ENCODE measurements around the gene FYN.
A peak's percentile ranks its signal among the peaks of the same experiment; 100 is the strongest.

Gene FYN

GRCh38 chr6:111725446-111726112 lies 147.7 kb downstream of the FYN start:
- no peak for DNase-seq (ENCODE audit: low spot score)

DNA sequence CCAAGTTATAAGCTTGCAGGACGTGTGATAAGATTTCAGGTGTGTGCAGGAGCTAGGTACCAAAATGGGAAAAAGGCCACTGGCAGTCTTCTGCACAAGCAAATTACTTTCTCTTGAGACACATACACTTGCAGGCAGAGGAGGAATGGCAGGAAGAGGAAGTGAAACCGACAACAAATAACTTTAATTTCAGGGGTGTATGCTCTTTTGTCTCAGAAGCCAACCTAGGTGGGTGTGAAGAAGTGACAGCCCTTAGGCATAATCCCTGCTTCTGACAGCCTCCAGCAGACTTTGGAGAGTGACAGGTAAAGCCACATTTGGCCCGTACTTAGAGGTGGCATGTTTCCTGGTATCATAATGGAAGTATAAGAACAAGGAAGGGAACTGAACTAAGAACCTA lies 148.7 kb downstream of the FYN start:
- DNase-seq (ENCODE audit: low spot score): no peak

GRCh38 chr6:111724039-111724438 lies 149.2 kb downstream of the FYN start:
- no peak for DNase-seq (ENCODE audit: low spot score)

- no peak for DNase-seq (ENCODE audit: low spot score)
Measured at GRCh38 chr6:111723412-111723970, 149.8 kb downstream of the FYN start.

GRCh38 chr6:111722179-111722731 lies 151.0 kb downstream of the FYN start:
- DNase-seq (ENCODE audit: low spot score): no peak

DNA sequence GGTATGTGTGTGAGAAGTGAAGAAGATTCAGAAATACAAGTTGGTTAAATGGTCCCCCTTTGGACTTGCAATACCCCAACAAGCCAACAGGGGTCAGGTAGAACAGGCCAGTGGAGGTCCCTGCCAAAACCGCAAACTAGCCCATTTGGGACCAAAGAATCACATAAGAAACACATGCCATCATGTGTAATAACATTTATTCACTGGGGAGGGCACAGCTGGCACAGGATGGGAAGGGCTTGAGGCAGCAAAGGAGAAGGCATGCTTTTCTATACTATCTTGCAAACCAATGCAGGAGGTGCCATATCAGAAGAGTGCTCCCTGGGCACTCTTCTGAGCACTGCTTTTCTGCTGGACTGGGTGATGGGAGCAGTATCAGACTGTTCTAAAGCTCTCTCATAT lies 151.5 kb downstream of the FYN start:
- no peak for DNase-seq (ENCODE audit: low spot score)

DNA sequence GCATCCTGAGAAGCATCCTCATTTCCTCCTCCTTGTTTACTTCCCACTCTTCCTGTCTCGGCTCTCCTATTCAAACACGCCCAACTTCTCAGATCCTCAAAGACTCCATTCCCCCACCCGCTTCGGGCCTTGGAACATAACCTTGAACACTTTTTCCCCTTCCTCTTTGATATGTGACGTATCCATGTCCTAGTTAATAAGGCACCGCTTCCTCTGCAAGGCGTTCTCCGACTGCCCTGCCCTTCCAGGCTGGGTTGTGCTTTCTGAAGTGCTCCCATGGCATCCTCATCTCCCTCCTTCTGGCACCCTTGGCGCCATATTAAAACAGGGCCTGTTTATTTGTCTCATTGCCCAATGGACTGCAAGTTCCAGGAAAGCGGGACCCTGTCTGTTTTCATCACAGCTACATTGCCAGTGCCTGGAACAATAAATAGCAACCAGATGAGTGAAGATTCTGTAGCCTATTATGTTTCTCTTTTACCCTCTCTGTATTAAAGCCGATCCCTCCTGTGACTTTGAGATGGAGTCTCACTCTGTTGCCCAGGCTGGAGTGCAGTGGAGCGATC lies 152.2 kb downstream of the FYN start:
- DNase-seq (ENCODE audit: low spot score): no peak

- DNase-seq (ENCODE audit: low spot score): no peak
Measured at GRCh38 chr6:111718990-111719389, 154.3 kb downstream of the FYN start.

GRCh38 chr6:111718326-111718725 lies 154.9 kb downstream of the FYN start:
- no peak for DNase-seq (ENCODE audit: low spot score)

GRCh38 chr6:111717621-111718020 lies 155.6 kb downstream of the FYN start:
- DNase-seq (ENCODE audit: low spot score): no peak

DNA sequence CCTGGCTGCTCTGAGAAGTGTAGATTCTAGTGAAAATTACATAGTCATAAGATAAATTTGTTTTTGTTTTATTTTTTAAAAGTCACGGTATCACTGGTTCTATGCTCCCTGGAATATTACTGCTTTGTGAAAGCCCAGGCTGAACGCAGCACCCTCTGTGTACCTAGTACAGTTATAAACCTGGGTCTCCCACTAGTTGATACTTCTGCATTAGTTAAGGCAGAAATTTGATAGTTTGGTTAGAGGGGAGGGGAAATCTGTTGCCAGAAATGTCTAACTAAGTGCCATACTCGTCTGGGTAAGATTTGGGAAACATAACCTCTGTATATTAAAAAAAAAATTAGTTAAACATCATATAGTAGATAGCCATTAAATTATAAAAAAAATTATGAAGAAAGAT lies 156.9 kb downstream of the FYN start:
- no peak for DNase-seq (ENCODE audit: low spot score)

DNA sequence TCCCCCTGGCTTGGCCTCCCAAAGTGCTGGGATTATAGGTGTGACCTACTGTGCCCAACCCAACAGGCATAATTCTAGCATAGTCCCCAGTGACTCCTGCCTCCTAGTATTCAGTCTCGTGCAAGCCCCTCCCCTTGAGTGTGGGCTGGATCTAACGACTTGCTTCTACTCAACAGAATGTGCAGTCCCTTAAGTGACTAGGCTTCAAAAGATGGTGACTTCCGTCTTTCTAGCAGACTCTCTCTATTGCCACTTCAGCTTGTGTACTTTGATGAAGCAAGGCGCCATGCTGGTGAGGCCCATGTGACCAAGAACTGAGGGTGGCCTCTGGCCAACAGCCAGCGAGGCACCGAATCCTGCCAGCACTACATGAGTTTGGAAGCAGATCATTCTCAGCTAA lies 157.9 kb downstream of the FYN start:
- no peak for DNase-seq (ENCODE audit: low spot score)

- DNase-seq (ENCODE audit: low spot score): no peak
Measured at GRCh38 chr6:111714416-111715270, 158.6 kb downstream of the FYN start.

DNA sequence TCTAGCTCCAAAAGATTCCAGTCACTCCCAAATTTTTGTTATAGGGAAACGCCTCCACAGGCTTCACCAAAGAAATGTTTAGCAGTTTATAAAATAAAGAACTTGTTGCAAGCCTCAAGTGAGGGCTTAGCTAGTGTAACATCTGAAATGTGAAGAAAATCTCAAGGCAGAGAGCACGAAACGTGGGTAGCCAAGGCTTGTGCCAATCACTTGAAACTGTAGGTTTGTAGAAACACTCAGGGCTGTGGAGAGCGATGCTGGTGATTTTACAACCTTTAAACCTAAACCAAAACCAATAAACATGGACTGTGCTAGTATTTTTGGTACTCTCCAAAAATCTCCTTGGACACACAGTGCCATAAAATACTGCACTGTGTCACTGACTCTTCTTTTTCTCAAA lies 159.4 kb downstream of the FYN start:
- DNase-seq (ENCODE audit: low spot score): no peak

DNA sequence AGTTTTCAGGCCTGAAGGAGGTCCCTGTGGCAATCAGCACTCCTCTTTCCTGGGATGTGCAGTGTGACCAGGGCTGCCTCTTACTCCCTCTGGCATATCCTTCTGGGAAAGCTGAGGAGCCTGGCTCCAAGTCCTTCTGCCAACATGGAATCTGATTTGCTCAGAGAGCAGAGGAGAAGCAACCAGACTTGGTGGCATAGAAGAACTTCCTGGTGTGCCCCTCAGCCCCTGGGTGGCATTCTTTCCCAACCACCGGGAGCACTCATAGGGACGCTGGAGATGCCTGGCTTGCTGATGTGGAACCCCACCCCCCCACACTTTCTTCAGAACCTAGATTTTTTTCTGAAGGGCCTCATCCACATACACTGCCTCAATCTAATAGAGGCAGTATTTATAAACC lies 160.0 kb downstream of the FYN start:
- no peak for DNase-seq (ENCODE audit: low spot score)

DNA sequence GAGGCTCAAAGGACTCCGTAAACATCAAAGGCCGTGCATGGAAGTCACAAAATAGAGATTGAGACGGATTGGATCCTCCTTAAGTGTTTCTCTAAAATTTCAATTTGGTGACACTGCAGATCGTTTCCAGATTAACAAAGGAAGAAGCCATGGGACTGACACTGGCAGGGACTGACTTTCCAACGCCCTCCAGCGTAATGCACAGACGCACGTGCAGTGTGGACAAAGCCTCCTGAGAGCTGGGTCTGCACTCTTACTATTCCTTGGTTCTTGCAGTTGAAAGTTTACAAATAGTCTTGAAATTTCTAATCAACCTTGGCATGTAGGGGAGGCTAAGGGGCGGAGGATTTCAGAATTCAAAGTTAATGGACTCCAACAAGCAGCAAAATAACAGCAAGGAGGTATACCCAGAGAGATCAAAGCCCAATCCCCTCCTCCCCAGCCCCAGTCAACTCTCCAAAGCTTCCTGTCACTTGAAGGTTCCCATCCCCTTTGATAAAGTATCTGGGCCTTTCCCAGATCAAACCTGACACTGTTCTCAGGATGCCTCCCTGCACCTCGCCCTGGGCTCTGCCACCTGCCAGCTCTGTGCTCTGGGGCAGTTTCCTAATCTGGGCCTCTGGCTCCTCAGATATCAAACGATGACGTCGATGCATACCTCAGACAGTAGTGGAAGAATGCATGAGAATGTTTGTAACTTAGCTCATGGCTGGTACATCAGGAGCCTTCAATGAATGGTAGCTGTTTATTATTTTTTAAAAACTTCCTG lies 161.1 kb downstream of the FYN start:
- no peak for DNase-seq (ENCODE audit: low spot score)

GRCh38 chr6:111711476-111711875 lies 161.8 kb downstream of the FYN start:
- peak; percentile 79 for DNase-seq (ENCODE audit: low spot score)

- no peak for DNase-seq (ENCODE audit: low spot score)
Measured at GRCh38 chr6:111710911-111711310, 162.3 kb downstream of the FYN start.

GRCh38 chr6:111710439-111710838 lies 162.8 kb downstream of the FYN start:
- no peak for DNase-seq (ENCODE audit: low spot score)

DNA sequence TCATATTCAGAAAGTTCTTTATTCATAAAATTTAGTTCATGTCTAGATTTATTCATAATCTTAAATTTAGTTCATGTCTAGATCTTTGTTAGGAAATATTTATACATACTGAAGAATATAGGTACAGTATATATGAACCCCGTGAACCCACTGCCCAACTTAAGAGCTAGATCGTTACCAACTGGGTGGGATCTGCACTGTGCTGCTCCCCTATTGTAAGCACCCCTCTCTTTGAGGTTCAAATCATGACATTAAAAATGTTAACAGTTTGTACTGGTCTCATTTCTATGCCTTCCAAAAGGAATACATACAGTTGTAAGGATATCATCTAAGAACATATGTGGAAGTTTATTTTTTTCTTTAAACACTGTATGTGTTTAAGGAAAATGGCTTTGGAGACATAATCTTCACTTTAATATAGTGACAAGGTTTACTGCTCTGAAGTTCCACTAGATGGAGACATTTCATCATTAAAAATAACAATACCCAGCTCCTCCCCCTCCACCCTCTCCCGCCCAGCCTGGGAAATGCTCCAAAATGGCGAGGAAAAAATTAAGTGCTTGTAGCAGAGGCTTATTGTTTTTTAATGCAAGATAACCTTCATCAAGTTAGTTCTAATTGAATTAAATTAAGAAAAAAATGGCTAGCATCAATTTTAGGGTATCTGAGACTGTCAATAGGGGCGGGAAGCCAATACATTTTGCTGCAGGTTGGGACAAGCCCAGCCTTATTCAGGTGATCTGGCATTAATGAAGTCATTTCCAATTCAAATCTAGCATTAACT lies 163.4 kb downstream of the FYN start:
- DNase-seq (ENCODE audit: low spot score): peak; percentile 87

DNA sequence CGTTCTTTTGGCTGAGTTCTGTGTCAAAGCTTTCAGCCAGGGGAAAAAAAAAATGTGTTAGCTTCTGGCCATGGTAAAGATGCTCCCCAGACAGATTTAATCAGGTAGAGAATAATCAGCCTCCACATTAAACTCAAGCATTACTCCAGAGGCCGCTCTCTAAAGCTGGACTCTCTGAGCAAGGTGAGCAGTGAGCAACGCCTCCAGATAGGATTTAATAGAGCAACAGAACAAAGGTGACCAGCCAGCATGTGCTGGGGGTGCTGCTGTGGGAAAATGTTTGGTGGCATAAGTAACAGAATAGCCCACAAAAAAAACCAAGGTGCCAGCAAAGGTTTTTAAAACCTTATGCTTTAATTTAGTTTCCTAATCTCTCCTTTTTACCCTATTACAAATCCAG lies 164.1 kb downstream of the FYN start:
- no peak for DNase-seq (ENCODE audit: low spot score)
